H1 (cell line): ENCODE measurements around the gene CHCHD6. TPM values are rescaled to one million over a fixed set of nuclear protein-coding genes. Genes with fewer than 3 reads are reported as not detected.

ENCODE experiments used
- ASH2L ChIP-seq: fragments of 200-600, 300-600 bp; sonication (generic); IDR thresholded peaks from one replicate; pipeline ENCODE4 v1.7.1; 2017; ENCODE audit warnings: low read length
- BCL11A ChIP-seq, 2 experiments: IDR thresholded peaks; one replicate each; pipeline ENCODE4 v1.6.1; 2011; ENCODE audit warnings: low read depth in 2 of 2, low read length in 2 of 2, mild to moderate bottlenecking in 2 of 2
- BRCA1 ChIP-seq: IDR thresholded peaks from 2 replicates; pipeline ENCODE4 v1.6.1; 2012; ENCODE audit warnings: low read depth, low read length, improper control_type of control experiment
- JUND ChIP-seq: IDR thresholded peaks from 2 replicates; pipeline ENCODE4 v1.6.1; 2011; ENCODE audit warnings: mild to moderate bottlenecking, improper control_type of control experiment, low read length
- RAD21 ChIP-seq, 2 experiments: IDR thresholded peaks in 1 of 2; conservative IDR thresholded peaks in 1 of 2; 2 replicates each; pipeline ENCODE4 v1.6.1; 2011; ENCODE audit warnings: low read depth in 2 of 2, low read length in 2 of 2, improper control_type of control experiment in 1 of 2, inconsistent platforms in 1 of 2, mild to moderate bottlenecking in 1 of 2, moderate library complexity in 1 of 2
- SIRT6 ChIP-seq: IDR thresholded peaks from one replicate; pipeline ENCODE4 v1.7.1; 2012; ENCODE audit warnings: low read length, inconsistent platforms
- SIX5 ChIP-seq: IDR thresholded peaks from 2 replicates; pipeline ENCODE4 v1.6.1; 2011; ENCODE audit warnings: mild to moderate bottlenecking, low read depth, low read length
- polyA plus RNA-seq, 7 experiments: library from polyadenylated mRNA; depleted of rRNA in 3 of 7; stranded (reverse) in 5 of 7; unstranded in 2 of 7; fragments of >200 nt in 5 of 7; fragments of 200-250 nt in 2 of 7; gene quantifications; 1 replicate in 5 of 7; 2 replicates in 1 of 7; 4 replicates in 1 of 7; pipeline versions ENCODE4 v1.2.1 to v1.2.3, GENCODE V29; 2011 to 2013; ENCODE audit warnings: missing spikeins in 2 of 7, mixed read lengths in 2 of 7
- total RNA-seq: library from RNA; stranded (reverse); fragmentation: NEBNext Ultra II Directional; extraction: Animal tissue kit (Norgen Biotek cat#: 25700); gene quantifications from 2 replicates; pipeline ENCODE4 v1.2.1, GENCODE V29; 2021

The CHCHD6 gene
- total and polyA plus RNA-seq, 2 of the 8 experiments (the other 6 are each of a cell fraction or from before 2014, with no cell fraction given): 32.4 to 37.6 TPM

GRCh38 chr3:126703512-126704493 lies at the start of gene CHCHD6 (continued):
- TF ChIP-seq SIRT6 (no peak), BRCA1 (no peak), JUND (no peak), ASH2L (peak; percentile 61), BCL11A (IDR thresholded peaks at IDR 0.05; ENCODE audit: low read depth in 2 of 2, low read length in 2 of 2) (no peak), SIX5 (peak; percentile 87), RAD21 (IDR thresholded peaks at IDR 0.05 in 1 of 2, conservative IDR thresholded peaks at IDR 0.05 in 1 of 2; ENCODE audit: low read depth in 2 of 2, low read length in 2 of 2) (peak; percentile 25 to 36; a peak in 3 of 4 replicates)
